ENCODE measurements around the gene SMIM12. TPM values are rescaled to one million over a fixed set of nuclear protein-coding genes. Genes with fewer than 3 reads are reported as not detected.
A peak's percentile ranks its signal among the peaks of the same experiment; 100 is the strongest.

The SMIM12 gene
- total RNA-seq, 4 donors from 2014 or later = 11.8 to 31.2 (median 19.4) TPM

- peak; percentile 34 to 65 for DNase-seq
- Histone ChIP-seq H3K27me3 (no peaks in the 10 kb centered on the region), H3K36me3 (no peaks in the 10 kb centered on the region), H3K27ac (peak overlapping the region; percentile 22 to 73), H3K9me3 (no peaks in the 10 kb centered on the region), H3K4me3 (no peak overlapping the region), H3K4me1 (no peaks in the 10 kb centered on the region)
- TF ChIP-seq POLR2A (IDR thresholded peaks at IDR 0.05) (no peak), CTCF (IDR thresholded peaks at IDR 0.05) (no peak)
- intact Hi-C loops (cut with DNase I; ENCODE audit: low total_unique reads) = loop anchor here (5.0 kb wide), 1 partner anchor 64 kb away; no protein-coding TSS in a partner anchor
Observed at GRCh38 chr1:34851431-34852105, 8.0 kb downstream of the SMIM12 start.

GRCh38 chr1:34850382-34850781 is 9.2 kb downstream of the SMIM12 start:
- Histone ChIP-seq H3K36me3 (no peaks in the 10 kb centered on the region), H3K27ac (peak overlapping the region in 1 of 2 donors; percentile 73), H3K27me3 (no peaks in the 10 kb centered on the region), H3K4me1 (no peaks in the 10 kb centered on the region), H3K9me3 (no peaks in the 10 kb centered on the region), H3K4me3 (no peak overlapping the region)
- no peak for TF ChIP-seq POLR2A (IDR thresholded peaks at IDR 0.05)
- TF ChIP-seq CTCF (IDR thresholded peaks at IDR 0.05) = no peak
- intact Hi-C loops (cut with DNase I; ENCODE audit: low total_unique reads) = loop anchor here (5.0 kb wide), 1 partner anchor 63 kb away; no protein-coding TSS in a partner anchor
- DNase-seq = no peak

DNA sequence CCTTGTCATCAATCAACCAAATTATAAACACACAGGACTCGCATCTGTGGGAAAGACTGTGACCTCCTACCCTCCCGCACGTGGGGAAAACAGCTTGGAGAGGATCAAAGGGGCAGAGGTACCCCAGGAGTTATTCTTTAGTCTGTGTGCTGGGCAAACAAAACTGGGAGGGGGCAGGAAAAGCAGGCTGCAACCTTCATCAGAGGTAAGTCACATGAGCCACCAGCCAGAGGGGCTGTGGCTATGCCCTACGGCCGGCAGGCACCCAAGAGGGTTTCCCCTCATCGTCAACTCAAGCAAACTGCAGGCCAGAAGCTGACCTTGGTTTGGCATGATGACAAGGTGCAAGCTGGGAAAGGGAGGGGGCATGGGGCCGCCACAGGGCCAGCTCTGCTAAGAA is 12.5 kb downstream of the SMIM12 start:
- no peak overlapping the region for H3K4me3 ChIP-seq
- H3K27me3 ChIP-seq = no peaks in the 10 kb centered on the region
- H3K9me3 ChIP-seq = no peaks in the 10 kb centered on the region
- no peak for DNase-seq
- no peak overlapping the region for H3K27ac ChIP-seq
- no peaks in the 10 kb centered on the region for H3K36me3 ChIP-seq
- intact Hi-C loops (cut with DNase I; ENCODE audit: low total_unique reads) = no loop called here
- no peak for TF ChIP-seq CTCF (IDR thresholded peaks at IDR 0.05)
- no peaks in the 10 kb centered on the region for H3K4me1 ChIP-seq

GRCh38 chr1:34846265-34846664 is 13.3 kb downstream of the SMIM12 start:
- H3K4me3 ChIP-seq = no peak overlapping the region
- no peaks in the 10 kb centered on the region for H3K27me3 ChIP-seq
- intact Hi-C loops (cut with DNase I; ENCODE audit: low total_unique reads) = no loop called here
- no peak for DNase-seq
- H3K4me1 ChIP-seq = no peaks in the 10 kb centered on the region
- H3K9me3 ChIP-seq = no peaks in the 10 kb centered on the region
- H3K27ac ChIP-seq = no peak overlapping the region
- no peak for TF ChIP-seq CTCF (IDR thresholded peaks at IDR 0.05)
- no peak for TF ChIP-seq POLR2A (IDR thresholded peaks at IDR 0.05)
- H3K36me3 ChIP-seq = no peaks in the 10 kb centered on the region

DNA sequence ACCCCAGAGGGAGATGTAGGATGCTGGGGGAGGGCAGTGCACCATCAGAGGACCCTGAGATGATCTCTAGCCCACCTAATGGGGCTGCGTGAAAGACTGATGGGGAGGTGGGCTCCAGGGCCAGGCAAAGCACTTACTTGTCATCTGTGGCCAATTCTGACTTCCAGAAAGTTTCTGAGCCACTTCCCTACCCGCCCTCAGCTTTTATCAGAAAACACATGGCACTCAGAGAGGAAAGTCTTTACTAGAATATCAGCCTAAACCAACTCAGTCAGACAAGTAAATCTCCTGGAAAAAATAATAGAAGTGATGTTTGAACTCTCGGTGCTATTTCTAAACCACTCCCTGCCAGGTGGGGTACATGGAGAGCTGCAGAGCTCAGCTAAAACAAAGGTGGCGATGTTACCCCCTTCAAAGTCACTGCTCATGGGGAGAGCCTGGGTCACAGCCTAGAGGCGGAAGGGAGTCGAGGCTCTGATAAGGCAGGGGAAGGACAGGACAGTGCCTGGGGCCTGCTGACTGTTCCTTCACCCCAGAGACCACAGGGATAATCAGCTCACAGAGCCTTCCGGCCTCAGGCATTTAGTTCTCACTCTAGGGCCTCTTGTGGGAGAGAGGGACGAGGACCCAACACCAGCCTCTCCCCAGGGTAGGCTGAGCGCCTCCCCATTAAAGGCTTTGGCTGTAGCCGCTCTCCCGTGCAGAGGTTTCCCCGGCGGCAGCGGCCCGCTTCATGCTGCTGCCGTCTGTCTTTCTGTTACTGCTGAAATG is 14.2 kb downstream of the SMIM12 start:
- DNase-seq = no peak

More for the DNA sequence above, 14.2 kb downstream of the SMIM12 start:
- TF ChIP-seq CTCF (IDR thresholded peaks at IDR 0.05) (no peak), POLR2A (IDR thresholded peaks at IDR 0.05) (no peak)
- Histone ChIP-seq H3K9me3 (no peaks in the 10 kb centered on the region), H3K27me3 (no peaks in the 10 kb centered on the region), H3K4me1 (no peaks in the 10 kb centered on the region), H3K4me3 (no peak overlapping the region), H3K27ac (peak overlapping the region in 1 of 2 donors; percentile 1), H3K36me3 (no peaks in the 10 kb centered on the region)
- intact Hi-C loops (cut with DNase I; ENCODE audit: low total_unique reads) = no loop called here

Measured in uterus (tissue), 4 donors.